Measurements from ENCODE around the gene PCGF3.
"Not testable (repeated sequence)": the region's sequence is repeated elsewhere in the genome, so short reads cannot be mapped to it uniquely, and the experiment has no call there.

Gene PCGF3

GRCh38 chr4:683247-683897, 22.3 kb upstream of the PCGF3 start:
- DNase-seq (ENCODE audit: low read depth in 2 of 2) = no peak

- no peak for DNase-seq (ENCODE audit: low read depth in 2 of 2)
Observed at GRCh38 chr4:683982-684622, 21.5 kb upstream of the PCGF3 start.

GRCh38 chr4:684623-685327, 20.9 kb upstream of the PCGF3 start:
- DNase-seq (ENCODE audit: low read depth in 2 of 2) = no peak

GRCh38 chr4:685679-686412, 19.8 kb upstream of the PCGF3 start:
- DNase-seq (ENCODE audit: low read depth in 2 of 2) = no peak

GRCh38 chr4:686413-687040, 19.1 kb upstream of the PCGF3 start:
- DNase-seq (ENCODE audit: low read depth in 2 of 2) = no peak

GRCh38 chr4:687048-687970, 18.3 kb upstream of the PCGF3 start:
- no peak for DNase-seq (ENCODE audit: low read depth in 2 of 2)

GRCh38 chr4:687971-688853, 17.4 kb upstream of the PCGF3 start:
- DNase-seq (ENCODE audit: low read depth in 2 of 2) = no peak

- DNase-seq (ENCODE audit: low read depth in 2 of 2) = no peak
Observed at GRCh38 chr4:688854-689681, 16.6 kb upstream of the PCGF3 start, which contains the start of gene SLC49A3. SLC49A3 (minus strand) TSS chr4:689151; CDS start chr4:689127, 24 bp downstream.

- DNase-seq (ENCODE audit: low read depth in 2 of 2) = no peak
Observed at GRCh38 chr4:689723-690122, 15.9 kb upstream of the PCGF3 start.

- DNase-seq (ENCODE audit: low read depth in 2 of 2) = no peak
Observed at GRCh38 chr4:692771-693554, 12.7 kb upstream of the PCGF3 start.

GRCh38 chr4:694341-694940, 11.2 kb upstream of the PCGF3 start:
- DNase-seq (ENCODE audit: low read depth in 2 of 2) = not testable (repeated sequence)

- no peak for DNase-seq (ENCODE audit: low read depth in 2 of 2)
Observed at GRCh38 chr4:699816-700580, 5.6 kb upstream of the PCGF3 start.

- DNase-seq (ENCODE audit: low read depth in 2 of 2) = no peak
Observed at GRCh38 chr4:700587-701264, 4.9 kb upstream of the PCGF3 start.

- DNase-seq (ENCODE audit: low read depth in 2 of 2) = no peak
Observed at GRCh38 chr4:702618-703048, 3.0 kb upstream of the PCGF3 start.

- no peak for DNase-seq (ENCODE audit: low read depth in 2 of 2)
Observed at GRCh38 chr4:703336-704197, 2.1 kb upstream of the PCGF3 start.

Data from fibroblast of skin of left biceps (primary cell).